Activated CD8-positive, alpha-beta memory T cell treated with anti-CD3 and anti-CD28 coated beads for 48 hours (primary cell): Measurements from ENCODE around the gene LUC7L2.
"Not testable (repeated sequence)": the region's sequence is repeated elsewhere in the genome, so short reads cannot be mapped to it uniquely, and the experiment has no call there.

Experiments used
- DNase-seq, 3 experiments: peaks; one replicate each; pipeline ENCODE4 v3.0.0-alpha.2; 2020; ENCODE audit warnings: low read depth in 2 of 3, low spot score in 2 of 3

The LUC7L2 gene

GRCh38 chr7:139359366-139360209 lies at the start of gene LUC7L2:
Gene LUC7L2, plus strand, starts transcription at chr7:139359894. Its CDS starts 368 bp downstream, at chr7:139360262.
- DNase-seq: peak; percentile 97 to 98 (median 98)

- DNase-seq: no peak
Observed at GRCh38 chr7:139317939-139318505, 41.7 kb upstream of the LUC7L2 start.

GRCh38 chr7:139321071-139321745 lies 38.5 kb upstream of the LUC7L2 start:
- no peak for DNase-seq

GRCh38 chr7:139324709-139325108 lies 35.0 kb upstream of the LUC7L2 start:
- not testable (repeated sequence) for DNase-seq

GRCh38 chr7:139328375-139328774 lies 31.3 kb upstream of the LUC7L2 start:
- no peak for DNase-seq

GRCh38 chr7:139329119-139329518 lies 30.6 kb upstream of the LUC7L2 start:
- DNase-seq: no peak

- DNase-seq: no peak
Observed at GRCh38 chr7:139330333-139331030, 29.2 kb upstream of the LUC7L2 start.

GRCh38 chr7:139332697-139333359 lies 26.9 kb upstream of the LUC7L2 start:
- no peak for DNase-seq

- DNase-seq: not testable (repeated sequence)
Observed at GRCh38 chr7:139333443-139333842, 26.3 kb upstream of the LUC7L2 start.

- no peak for DNase-seq
Observed at GRCh38 chr7:139334399-139335150, 25.1 kb upstream of the LUC7L2 start.

- DNase-seq: no peak
Observed at GRCh38 chr7:139339025-139339424, 20.7 kb upstream of the LUC7L2 start.

- DNase-seq: no peak
Observed at GRCh38 chr7:139339698-139340036, 20.0 kb upstream of the LUC7L2 start.

GRCh38 chr7:139340037-139340807 lies 19.5 kb upstream of the LUC7L2 start:
- peak; percentile 96 to 99 (median 98) for DNase-seq

- no peak for DNase-seq
Observed at GRCh38 chr7:139340808-139341057, 19.0 kb upstream of the LUC7L2 start.

- peak; percentile 60 to 75 (median 75) for DNase-seq
Observed at GRCh38 chr7:139341058-139341775, 18.5 kb upstream of the LUC7L2 start, which contains the start of gene FMC1. Gene FMC1, plus strand, starts transcription at chr7:139341337. Its CDS starts 48 bp downstream, at chr7:139341385.

- no peak for DNase-seq
Observed at GRCh38 chr7:139341776-139342226, 17.9 kb upstream of the LUC7L2 start.

GRCh38 chr7:139345042-139345441 lies 14.7 kb upstream of the LUC7L2 start:
- DNase-seq: no peak

- DNase-seq: no peak
Observed at GRCh38 chr7:139351027-139351426, 8.7 kb upstream of the LUC7L2 start.

- no peak for DNase-seq
Observed at GRCh38 chr7:139354729-139355128, 5.0 kb upstream of the LUC7L2 start.
